ENCODE measurements around the gene TMLHE. TPM values are rescaled to one million over a fixed set of nuclear protein-coding genes. Genes with fewer than 3 reads are reported as not detected.
"Not testable (repeated sequence)": the region's sequence is repeated elsewhere in the genome, so short reads cannot be mapped to it uniquely, and the experiment has no call there.

Gene TMLHE
- total and polyA plus RNA-seq, 2 donors (not counting 1 experiment from before 2014, with no cell fraction given) = 14.9 to 26.9 TPM

DNA sequence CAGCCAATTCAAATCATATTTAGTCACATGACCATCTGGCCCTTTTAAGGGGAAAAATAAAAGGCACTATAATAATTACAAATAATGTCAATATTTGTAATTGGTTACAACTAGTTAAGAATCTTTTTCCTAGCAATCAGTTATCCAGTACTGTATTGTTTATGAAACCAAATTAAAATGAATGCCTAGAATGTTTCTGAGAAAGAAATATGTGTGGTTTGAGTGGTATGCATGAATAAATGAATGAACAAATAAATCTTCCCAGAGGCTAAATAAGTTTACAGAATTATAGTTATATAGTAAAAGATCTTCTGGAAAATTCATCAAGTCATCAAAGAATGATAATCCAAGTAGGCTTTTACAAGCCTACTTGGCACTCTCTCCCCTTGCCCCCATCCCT, 98.5 kb downstream of the TMLHE start:
- Histone ChIP-seq H3K9me3 (ENCODE audit: control extremely low read depth in 1 of 3, control insufficient read depth in 2 of 3, insufficient read depth in 1 of 3, low read length in 2 of 3) (peaks cover 0 to 3% (median 0%) of the 10 kb centered on the region in 3 donors), H3K4me1 (ENCODE audit: control insufficient read depth in 2 of 2, insufficient read depth in 2 of 2, low read length in 2 of 2) (no peaks in the 10 kb centered on the region), H3K79me2 (ENCODE audit: control insufficient read depth, insufficient read depth, low read length) (no peaks in the 10 kb centered on the region), H2AFZ (ENCODE audit: insufficient read depth, low read depth, low read length, poor library complexity, severe bottlenecking) (no peak overlapping the region), H3K36me3 (replicated peaks in 1 of 2; ENCODE audit: control extremely low read depth in 1 of 2, control insufficient read depth in 1 of 2, extremely low read depth in 1 of 2, insufficient read depth in 2 of 2, low read length in 1 of 2) (peaks cover 4 to 15% of the 10 kb centered on the region in 2 experiments), H3K9ac (ENCODE audit: low read length) (no peak overlapping the region), H3K4me3 (ENCODE audit: control extremely low read depth in 1 of 5, extremely low read depth in 1 of 5, insufficient read depth in 1 of 5, low read depth in 2 of 5, low read length in 4 of 5) (no peak overlapping the region), H3K27ac (ENCODE audit: low read length in 2 of 2) (no peak overlapping the region), H4K20me1 (ENCODE audit: control insufficient read depth, insufficient read depth, low read length, poor library complexity, severe bottlenecking) (no peaks in the 10 kb centered on the region), H3K27me3 (replicated peaks in 1 of 4; ENCODE audit: control extremely low read depth in 1 of 4, control insufficient read depth in 3 of 4, insufficient read depth in 4 of 4, low read length in 3 of 4) (no peaks in the 10 kb centered on the region), H3K4me2 (replicated peaks; ENCODE audit: low read depth, low read length, poor library complexity, severe bottlenecking) (no peak overlapping the region)
- no peak overlapping the region for H3K4me3 Mint-ChIP-seq
- no peaks in the 10 kb centered on the region for H3K9me3 Mint-ChIP-seq (ENCODE audit: insufficient read depth)
- H3K4me1 Mint-ChIP-seq = no peaks in the 10 kb centered on the region
- intact Hi-C loops (cut with micrococcal nuclease) = no loop called here
- TF ChIP-seq EZH2 (IDR thresholded peaks at IDR 0.05; ENCODE audit: borderline replicate concordance, insufficient read depth, low read depth, low read length, poor library complexity, severe bottlenecking) = no peak
- TF ChIP-seq, protein P1, sequence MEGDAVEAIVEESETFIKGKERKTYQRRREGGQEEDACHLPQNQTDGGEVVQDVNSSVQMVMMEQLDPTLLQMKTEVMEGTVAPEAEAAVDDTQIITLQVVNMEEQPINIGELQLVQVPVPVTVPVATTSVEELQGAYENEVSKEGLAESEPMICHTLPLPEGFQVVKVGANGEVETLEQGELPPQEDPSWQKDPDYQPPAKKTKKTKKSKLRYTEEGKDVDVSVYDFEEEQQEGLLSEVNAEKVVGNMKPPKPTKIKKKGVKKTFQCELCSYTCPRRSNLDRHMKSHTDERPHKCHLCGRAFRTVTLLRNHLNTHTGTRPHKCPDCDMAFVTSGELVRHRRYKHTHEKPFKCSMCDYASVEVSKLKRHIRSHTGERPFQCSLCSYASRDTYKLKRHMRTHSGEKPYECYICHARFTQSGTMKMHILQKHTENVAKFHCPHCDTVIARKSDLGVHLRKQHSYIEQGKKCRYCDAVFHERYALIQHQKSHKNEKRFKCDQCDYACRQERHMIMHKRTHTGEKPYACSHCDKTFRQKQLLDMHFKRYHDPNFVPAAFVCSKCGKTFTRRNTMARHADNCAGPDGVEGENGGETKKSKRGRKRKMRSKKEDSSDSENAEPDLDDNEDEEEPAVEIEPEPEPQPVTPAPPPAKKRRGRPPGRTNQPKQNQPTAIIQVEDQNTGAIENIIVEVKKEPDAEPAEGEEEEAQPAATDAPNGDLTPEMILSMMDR (IDR thresholded peaks at IDR 0.05) = no peak
- ATAC-seq (ENCODE audit: low read depth) = no peak
- ChIA-PET POLR2A (no interaction called here), CTCF (no interaction called here)
- no peak overlapping the region for H3K27ac Mint-ChIP-seq
- no peaks in the 10 kb centered on the region for H3K27me3 Mint-ChIP-seq
- DNase-seq = no peak

DNA sequence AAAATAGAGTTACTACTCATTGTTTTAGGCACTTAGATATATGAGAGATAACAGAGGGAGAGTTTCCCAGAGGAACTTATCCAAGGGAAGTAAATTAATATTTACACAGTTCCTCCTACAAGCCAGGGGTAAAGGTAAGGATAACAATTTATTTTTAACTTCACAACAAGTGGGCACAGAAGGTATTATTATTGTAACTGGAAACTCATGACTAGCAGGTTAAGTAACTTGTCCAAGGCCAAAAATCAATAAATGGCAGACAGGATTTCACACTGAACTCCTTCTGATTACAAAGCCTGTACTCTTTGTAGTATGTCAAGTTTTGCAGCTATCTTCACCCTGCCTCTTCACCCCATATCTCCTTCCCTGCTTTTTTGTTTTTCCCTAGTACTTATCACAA, 107.5 kb downstream of the TMLHE start:
- ChIA-PET POLR2A (no interaction called here), CTCF (no interaction called here)
- Histone ChIP-seq H3K36me3 (replicated peaks in 1 of 2; ENCODE audit: control extremely low read depth in 1 of 2, control insufficient read depth in 1 of 2, extremely low read depth in 1 of 2, insufficient read depth in 2 of 2, low read length in 1 of 2) (peaks cover 4 to 14% of the 10 kb centered on the region in 2 experiments), H3K4me3 (ENCODE audit: control extremely low read depth in 1 of 5, extremely low read depth in 1 of 5, insufficient read depth in 1 of 5, low read depth in 2 of 5, low read length in 4 of 5) (no peak overlapping the region), H3K27ac (ENCODE audit: low read length in 2 of 2) (no peak overlapping the region), H2AFZ (ENCODE audit: insufficient read depth, low read depth, low read length, poor library complexity, severe bottlenecking) (no peak overlapping the region), H3K9me3 (ENCODE audit: control extremely low read depth in 1 of 3, control insufficient read depth in 2 of 3, insufficient read depth in 1 of 3, low read length in 2 of 3) (no peaks in the 10 kb centered on the region), H3K4me1 (ENCODE audit: control insufficient read depth in 2 of 2, insufficient read depth in 2 of 2, low read length in 2 of 2) (no peaks in the 10 kb centered on the region), H3K4me2 (replicated peaks; ENCODE audit: low read depth, low read length, poor library complexity, severe bottlenecking) (no peak overlapping the region), H4K20me1 (ENCODE audit: control insufficient read depth, insufficient read depth, low read length, poor library complexity, severe bottlenecking) (no peaks in the 10 kb centered on the region), H3K9ac (ENCODE audit: low read length) (no peak overlapping the region), H3K27me3 (replicated peaks in 1 of 4; ENCODE audit: control extremely low read depth in 1 of 4, control insufficient read depth in 3 of 4, insufficient read depth in 4 of 4, low read length in 3 of 4) (no peaks in the 10 kb centered on the region), H3K79me2 (ENCODE audit: control insufficient read depth, insufficient read depth, low read length) (no peaks in the 10 kb centered on the region)
- ATAC-seq (ENCODE audit: low read depth) = no peak
- H3K27ac Mint-ChIP-seq = no peak overlapping the region
- H3K27me3 Mint-ChIP-seq = no peaks in the 10 kb centered on the region
- intact Hi-C loops (cut with micrococcal nuclease) = no loop called here
- no peaks in the 10 kb centered on the region for H3K4me1 Mint-ChIP-seq
- TF ChIP-seq, protein P1 (IDR thresholded peaks at IDR 0.05) = no peak
- no peak for TF ChIP-seq EZH2 (IDR thresholded peaks at IDR 0.05; ENCODE audit: borderline replicate concordance, insufficient read depth, low read depth, low read length, poor library complexity, severe bottlenecking)
- DNase-seq = no peak
- no peaks in the 10 kb centered on the region for H3K9me3 Mint-ChIP-seq (ENCODE audit: insufficient read depth)
- H3K4me3 Mint-ChIP-seq = no peak overlapping the region

DNA sequence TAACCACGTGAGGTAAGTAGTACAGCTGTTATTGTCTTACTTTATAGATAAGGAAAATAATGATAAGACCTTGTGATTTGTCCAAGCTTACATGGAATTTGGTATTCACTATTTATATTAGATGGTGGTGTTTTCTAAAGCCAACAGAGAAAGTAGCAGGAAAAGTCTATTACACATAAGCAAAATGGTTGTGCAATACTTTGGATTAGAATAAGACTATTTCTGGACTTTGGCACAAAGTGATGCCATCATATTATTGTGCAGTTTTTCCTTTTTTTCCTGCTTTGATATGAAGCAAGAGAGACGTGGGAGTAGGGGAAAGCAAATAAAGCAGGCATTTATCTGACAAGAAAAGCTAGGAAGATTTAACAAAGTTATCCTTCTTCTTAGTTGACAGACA, 117.6 kb downstream of the TMLHE start:
- H3K4me1 Mint-ChIP-seq; H4K20me1 ChIP-seq (ENCODE audit: control insufficient read depth, insufficient read depth, low read length, poor library complexity, severe bottlenecking); H3K4me2 ChIP-seq (replicated peaks; ENCODE audit: low read depth, low read length, poor library complexity, severe bottlenecking); H3K9ac ChIP-seq (ENCODE audit: low read length); H3K4me3 Mint-ChIP-seq; intact Hi-C loops (cut with micrococcal nuclease); H3K9me3 ChIP-seq (ENCODE audit: control extremely low read depth in 1 of 3, control insufficient read depth in 2 of 3, insufficient read depth in 1 of 3, low read length in 2 of 3); H3K27me3 Mint-ChIP-seq; H3K79me2 ChIP-seq (ENCODE audit: control insufficient read depth, insufficient read depth, low read length); ATAC-seq (ENCODE audit: low read depth); H3K27ac Mint-ChIP-seq; H3K4me3 ChIP-seq (ENCODE audit: control extremely low read depth in 1 of 5, extremely low read depth in 1 of 5, insufficient read depth in 1 of 5, low read depth in 2 of 5, low read length in 4 of 5); H3K27me3 ChIP-seq (replicated peaks in 1 of 4; ENCODE audit: control extremely low read depth in 1 of 4, control insufficient read depth in 3 of 4, insufficient read depth in 4 of 4, low read length in 3 of 4); DNase-seq; H2AFZ ChIP-seq (ENCODE audit: insufficient read depth, low read depth, low read length, poor library complexity, severe bottlenecking); CTCF ChIA-PET; H3K4me1 ChIP-seq (ENCODE audit: control insufficient read depth in 2 of 2, insufficient read depth in 2 of 2, low read length in 2 of 2); H3K9me3 Mint-ChIP-seq (ENCODE audit: insufficient read depth); H3K36me3 ChIP-seq (replicated peaks in 1 of 2; ENCODE audit: control extremely low read depth in 1 of 2, control insufficient read depth in 1 of 2, extremely low read depth in 1 of 2, insufficient read depth in 2 of 2, low read length in 1 of 2); H3K27ac ChIP-seq (ENCODE audit: low read length in 2 of 2); POLR2A ChIA-PET: not testable (repeated sequence)
- no CpG with 5 or more reads among the region's 2 CpGs for WGBS (ENCODE audit: insufficient coverage)
